HG03442 (cell line): ENCODE measurements around the gene LSR.

ENCODE experiments used
- ATAC-seq: cut with Tn5 transposase; IDR thresholded peaks from one replicate; pipeline ENCODE4 v1.9.1; 2021; ENCODE audit warnings: mild to moderate bottlenecking, moderate library complexity; ENCODE audit not compliant: unreplicated experiment

The LSR gene

DNA sequence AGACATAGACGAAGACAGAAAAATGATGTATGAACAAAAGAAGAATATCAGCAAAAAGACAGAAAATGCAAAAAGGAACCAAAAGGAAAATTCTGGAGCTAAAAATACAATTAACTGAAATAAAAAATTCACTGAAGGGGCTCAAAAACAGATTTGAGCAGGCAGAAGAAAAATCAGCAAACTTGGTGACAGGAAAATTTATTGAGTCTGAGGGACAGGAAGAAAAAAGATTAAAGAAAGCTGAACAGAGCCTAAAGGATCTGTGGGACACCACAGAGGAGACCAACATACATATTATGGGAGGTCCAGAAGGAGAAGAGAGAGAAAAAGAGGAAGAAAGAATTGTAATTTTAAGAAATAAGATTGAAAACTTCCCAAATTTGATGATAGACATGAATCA, 7.4 kb upstream of the LSR start:
- ATAC-seq: no peak

DNA sequence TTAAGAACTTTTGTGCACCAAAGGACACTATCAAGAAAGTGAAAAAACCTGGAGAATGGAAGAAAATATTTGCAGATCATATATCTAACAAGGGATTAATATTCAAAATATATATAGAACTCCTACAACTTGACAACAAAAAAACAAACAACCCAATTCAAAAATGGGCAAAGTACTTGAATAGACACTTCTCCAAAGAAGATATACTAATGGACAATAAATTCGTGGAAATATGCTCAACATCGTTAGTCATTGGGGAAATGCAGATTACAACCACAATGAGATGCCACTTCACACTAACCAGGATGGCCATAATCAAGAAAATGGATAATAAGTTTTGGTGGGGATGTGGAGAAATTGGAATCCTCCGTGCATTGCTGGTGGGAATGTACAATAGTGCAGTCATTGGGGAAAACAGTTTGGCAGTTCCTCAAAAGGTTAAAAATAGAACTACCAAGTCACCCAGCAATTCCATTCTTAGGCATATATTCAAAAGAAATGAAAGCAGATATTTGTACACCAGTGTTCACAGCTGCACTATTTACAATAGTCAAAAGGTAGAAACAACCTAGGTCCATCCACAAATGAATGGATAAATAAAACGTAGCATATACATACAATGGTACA, 2.2 kb upstream of the LSR start:
- ATAC-seq: no peak

DNA sequence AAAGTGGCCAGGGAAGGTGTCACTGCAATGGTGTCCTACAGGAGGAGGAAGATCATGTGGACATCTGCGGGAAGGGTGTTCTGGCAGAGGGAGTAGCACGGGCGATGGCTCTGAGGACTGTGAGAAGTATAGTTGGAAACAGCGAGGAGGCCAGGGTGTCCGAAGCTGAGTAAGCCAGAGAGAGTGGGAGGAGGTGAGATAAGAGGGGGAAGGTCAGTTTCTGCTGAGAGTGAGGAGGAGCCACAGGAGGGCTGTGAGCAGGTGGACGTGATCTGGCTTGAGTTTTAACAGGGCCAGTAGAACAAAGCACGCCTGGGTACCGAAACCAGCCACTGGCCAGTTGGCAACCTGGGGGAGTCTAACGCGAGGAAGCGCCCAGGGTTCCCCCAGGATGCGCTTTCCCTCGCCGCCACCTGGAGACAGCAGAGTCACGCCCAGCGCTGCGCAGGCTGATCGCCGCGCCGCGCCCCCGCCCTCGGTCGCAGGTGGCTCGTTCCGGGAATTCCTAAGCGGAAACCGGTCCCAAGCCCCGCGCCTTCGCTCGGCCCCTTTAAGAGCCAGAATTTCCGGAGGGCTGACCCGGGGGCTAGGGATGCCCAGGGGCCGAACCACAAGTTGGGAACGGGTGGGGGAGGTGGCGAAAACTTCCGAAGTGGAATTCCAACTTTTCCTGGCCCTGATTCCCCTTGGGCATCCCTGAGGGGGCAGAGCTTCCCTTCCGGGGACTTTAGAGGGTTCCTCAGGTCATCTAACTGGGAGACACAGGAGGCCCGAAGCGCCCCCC, 1.1 kb upstream of the LSR start:
- peak; percentile 43 for ATAC-seq

DNA sequence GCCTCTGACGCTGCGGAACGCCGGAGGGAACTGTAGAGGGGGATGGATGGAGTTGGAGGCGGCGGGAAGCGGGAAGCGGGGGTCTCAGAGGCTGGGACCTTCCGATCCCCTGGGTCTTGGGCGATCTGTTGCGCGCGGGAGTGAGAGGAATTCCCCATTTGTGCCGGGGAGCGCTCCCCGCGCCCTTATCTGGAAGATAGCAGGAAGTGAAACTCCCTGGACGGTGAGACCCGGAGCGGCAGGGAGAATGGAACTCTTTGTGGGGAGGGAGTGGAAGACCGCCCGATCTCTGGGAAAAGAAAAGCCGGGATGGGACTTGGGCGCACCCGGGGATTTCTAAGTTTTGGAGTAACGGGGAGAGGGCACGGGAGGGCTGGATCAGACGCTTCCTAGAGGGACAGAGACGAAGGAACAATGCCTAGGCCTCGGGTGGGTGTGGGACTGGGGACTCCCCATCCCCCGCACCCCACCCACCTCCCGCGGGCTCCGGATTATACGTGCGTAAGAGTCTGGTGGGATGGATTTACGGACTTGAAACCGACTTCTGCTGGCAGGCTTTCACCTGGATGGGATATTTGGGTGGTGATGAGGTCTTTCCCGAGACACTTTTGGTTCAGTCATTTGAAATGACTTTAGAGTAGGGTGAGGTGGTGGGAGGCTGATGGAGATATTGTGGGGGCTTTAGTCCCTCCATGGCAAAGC, 495 bp downstream of the LSR start:
- peak; percentile 7 for ATAC-seq

DNA sequence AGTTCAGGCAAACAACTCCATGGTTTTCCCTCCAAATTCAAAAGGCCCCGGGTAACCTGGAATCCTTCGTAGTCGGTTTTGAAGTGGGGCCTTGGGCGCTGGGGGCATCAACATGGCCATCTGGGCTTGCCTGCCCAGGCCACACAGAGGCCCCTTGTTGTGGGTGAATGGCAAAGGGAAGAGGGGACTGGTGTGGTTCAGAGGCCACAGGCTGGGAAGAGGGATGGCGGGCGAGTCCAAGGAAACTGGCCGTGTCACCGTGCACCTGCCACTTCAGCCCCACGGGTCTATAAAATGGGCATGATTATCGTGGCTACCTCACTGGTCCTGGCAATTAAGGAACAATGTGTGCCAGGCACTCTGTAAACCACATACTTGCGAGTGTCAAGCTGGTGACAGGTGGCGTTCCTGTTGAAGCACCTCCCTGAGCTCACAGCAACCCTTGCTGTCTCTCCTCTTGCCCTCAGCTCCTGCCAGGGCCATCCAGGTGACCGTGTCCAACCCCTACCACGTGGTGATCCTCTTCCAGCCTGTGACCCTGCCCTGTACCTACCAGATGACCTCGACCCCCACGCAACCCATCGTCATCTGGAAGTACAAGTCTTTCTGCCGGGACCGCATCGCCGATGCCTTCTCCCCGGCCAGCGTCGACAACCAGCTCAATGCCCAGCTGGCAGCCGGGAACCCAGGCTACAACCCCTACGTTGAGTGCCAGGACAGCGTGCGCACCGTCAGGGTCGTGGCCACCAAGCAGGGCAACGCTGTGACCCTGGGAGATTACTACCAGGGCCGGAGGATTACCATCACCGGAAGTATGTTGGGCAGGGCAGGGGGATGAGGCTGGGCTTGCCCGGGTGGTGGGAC, 1.3 kb downstream of the LSR start:
- no peak for ATAC-seq

DNA sequence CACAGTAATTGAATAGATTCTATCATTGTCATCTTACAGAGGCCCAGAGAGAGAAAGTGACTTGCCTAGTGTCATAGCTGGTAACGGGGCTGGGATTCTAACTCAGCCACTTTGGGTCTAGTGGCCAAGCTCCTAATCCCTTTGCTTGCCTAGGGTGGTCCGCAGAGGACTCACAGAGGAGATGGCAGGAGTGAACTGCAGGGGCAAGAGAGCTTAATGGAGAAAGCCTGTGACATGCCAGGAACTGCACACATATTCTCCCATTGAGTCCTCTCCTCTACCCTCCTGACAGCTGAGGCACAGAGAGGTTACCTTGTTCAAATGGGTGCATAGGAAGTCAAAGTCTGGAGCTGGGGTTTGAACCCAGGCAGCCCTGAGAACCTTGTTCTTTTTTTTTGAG, 2.7 kb downstream of the LSR start:
- ATAC-seq: no peak

DNA sequence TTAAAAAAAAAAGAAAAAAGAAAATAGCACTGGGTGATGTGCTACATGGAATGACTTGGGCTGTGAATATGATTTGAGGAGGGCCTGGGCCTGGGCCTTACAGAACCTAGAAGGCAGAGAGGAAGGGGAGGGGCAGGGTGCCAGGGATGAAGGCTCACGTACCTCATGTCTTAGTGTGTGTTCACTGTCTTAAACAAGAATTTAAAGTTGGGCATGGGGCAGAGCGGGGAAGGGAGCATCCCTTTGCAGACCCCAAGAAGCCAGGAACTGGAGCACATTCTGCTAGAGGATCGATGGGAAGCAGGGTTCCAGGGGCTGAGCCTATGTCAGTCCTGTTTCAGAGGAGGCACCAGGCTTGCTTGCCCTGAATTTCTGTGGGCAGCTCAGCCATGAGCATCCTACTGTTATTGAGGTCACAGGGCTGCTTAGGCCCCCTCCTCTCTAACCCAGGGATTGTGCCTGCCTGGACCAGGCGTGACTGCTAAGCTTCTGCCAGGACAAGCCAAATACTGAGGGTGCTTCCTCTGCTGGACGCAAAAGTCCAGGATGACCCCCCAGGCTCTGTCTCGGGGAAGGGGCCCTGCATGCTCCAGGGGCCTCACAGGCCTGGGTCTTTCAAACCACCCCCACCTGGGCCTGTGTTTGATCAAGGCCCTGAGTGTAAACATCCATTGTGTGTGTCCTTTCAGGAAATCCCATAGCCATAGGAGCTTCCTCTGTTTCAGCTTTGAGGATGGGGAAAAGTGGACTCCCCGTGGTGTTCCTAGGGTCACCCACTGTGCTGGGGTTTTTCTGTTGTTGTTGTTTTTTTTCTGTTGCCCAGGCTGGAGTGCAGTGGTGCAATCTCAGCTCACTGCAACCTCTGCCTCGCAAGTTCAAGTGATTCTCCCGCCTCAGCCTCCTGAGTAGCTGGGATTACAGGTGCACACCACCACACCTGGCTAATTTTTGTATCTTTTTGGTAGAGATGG, 4.8 kb downstream of the LSR start:
- ATAC-seq: no peak

DNA sequence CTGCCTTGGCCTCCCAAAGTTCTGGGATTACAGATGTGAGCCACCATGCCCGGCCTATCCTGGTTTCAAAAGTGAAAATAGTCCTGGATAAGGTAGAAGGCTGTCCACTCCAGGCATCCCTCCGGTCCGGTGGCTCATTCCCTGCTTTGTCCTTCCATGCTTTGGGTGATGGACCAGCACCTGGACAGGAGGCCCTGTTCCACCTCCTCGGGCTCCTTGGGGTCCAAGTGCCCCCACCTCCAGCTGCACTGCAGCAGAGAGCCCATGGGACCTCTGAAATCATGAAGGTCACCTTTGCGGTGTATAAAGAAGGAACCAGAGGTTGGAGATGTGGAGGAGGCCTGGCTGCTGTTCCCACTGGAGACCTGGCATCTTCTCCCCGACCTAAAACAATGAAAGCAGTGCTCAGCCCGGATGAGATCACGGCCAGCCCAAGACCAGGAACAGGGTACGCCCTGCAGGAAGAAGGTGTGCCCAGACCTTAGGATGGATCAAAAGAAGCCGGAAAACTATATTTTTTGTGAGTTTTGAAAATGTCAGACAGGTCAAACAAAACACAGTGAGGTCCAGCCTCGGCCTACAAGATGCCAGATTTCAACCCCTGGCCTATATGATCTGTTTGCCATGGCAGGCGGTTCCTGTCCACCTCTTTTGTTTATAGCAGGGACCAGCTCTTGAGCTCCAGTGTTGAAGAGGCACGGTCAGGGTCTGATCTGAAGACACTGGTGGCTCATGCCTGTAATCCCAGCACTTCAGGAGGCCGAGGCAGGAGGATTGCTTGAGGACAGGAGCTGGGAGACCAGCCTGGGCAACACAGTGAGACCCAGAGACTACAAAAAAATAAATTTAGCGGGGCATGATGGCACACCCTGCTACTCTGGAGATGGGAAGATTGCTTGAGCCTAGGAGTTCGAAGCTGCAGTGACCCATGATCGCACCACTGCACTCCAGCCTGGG, 5.8 kb downstream of the LSR start:
- no peak for ATAC-seq

DNA sequence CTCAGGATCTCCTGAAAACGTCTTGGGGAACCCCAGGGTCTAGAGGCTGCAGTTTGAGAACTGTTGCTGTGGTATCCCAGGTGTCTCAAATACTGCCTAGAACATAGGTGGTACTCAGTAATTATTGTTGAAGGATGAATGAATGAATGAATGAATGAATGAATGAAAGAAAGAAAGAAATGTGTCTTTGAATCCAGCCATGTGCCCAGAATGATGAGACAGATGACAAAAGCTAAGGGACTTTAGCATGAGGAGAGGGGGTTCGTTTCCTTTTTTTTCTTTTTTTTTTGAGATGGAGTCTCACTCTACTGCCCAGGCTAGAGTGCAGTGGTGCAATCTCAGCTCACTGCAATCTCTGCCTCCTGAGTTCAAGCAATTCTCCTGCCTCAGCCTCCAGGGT, 7.8 kb downstream of the LSR start:
- ATAC-seq: no peak

DNA sequence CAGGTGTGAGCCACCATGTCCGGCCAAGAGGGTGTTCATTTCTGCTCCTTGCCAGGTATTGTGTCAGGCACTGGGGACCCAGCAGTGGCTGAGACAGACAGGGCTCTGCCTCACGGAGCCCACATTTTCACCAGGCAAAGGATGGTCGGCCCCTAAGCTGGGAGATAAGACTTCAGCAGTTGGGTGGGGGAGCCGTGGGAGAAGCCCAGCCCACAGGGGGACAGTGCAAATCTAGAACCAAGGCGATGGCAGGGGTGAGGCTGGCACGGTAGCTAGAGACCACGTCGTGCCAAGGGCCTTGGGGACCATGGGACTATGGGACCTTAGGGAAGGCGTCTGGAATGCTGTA, 8.3 kb downstream of the LSR start:
- no peak for ATAC-seq

DNA sequence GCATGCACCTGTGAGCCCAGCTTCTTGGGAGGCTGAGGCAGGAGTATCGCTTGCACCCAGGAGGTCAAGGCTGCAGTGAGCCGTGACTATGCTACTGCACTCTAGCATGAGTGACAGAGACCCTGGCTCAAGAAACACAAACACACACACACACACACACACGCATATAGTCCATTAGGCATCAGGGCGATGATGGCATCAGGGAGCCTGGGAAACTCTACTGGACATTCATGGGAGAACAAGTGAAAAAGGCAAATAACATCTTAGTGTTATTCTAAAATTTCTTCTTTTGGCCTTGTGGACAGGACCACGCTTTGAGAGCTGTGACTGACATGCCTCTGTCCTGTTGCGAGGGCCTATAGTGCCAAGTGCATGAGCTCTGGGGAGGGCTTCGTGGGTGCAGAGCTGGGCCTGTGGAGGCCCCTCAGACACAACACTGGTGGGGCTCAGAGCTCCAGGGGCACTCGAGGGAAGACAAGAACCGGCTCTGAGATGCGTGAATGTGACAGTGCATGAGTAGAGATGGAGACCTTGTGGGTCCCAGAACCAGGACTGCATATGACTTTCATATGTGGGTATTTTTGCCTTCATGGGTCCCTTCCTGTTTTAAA, 12.0 kb downstream of the LSR start:
- no peak for ATAC-seq

DNA sequence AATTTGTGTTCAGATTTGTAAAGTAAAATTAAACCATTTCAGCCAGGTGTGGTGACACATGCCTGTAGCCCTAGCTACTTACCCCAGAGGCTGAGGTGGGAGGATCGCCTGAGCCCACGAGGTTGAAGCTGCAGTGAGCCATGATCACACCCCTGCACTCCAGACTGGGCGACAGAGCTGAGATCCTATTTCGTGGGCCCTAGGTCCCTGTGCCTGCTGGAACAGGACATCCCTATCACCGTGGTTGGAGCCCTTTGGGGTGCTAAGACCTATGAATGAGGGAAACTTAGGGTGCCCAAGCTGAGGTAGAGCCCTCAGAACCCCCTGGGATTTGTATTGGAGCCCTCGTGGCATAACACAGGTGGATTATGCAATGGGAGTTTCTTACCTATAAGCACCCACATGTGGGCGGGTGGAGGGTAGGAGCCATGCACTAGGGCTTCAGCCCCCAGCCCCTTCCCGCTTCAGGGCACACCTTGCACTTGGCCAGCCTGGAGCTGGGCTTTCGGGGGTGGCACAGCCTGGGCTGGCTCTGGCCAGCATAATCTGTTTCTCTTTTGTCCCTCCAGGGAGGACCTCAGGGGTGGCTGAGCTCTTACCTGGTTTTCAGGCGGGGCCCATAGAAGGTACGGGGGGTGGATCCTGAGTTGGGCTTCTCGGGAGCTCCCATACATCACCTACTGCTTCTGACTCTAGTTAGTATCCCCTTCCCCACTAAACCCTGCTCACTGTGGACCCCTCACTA, 12.7 kb downstream of the LSR start:
- no peak for ATAC-seq

DNA sequence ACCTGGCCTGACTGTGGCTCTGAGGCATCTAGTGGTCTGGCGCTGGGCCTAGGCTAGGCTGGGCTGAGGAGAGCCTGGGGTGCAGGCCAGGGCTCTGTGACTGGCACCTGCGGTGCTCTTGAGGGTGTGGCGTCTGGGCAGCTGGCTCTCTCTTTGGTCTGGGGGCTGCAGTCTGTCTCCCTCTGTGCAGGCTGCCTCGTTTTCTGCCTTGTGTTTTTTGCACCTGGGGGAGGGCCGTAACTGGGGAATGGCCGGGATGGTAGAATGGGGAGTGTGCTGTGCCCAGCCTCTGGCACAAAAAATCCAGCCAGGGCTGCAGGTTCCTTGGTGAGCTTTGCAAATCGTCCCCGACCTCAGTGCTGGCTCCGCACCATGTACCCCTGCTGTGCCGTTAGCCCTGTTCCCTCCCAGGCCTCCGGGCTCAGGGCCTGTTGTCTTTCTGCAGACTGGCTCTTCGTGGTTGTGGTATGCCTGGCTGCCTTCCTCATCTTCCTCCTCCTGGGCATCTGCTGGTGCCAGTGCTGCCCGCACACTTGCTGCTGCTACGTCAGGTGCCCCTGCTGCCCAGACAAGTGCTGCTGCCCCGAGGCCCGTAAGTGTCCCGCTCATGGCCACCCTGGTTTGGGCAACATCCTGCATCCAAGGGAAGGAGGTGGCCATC, 13.4 kb downstream of the LSR start:
- no peak for ATAC-seq

DNA sequence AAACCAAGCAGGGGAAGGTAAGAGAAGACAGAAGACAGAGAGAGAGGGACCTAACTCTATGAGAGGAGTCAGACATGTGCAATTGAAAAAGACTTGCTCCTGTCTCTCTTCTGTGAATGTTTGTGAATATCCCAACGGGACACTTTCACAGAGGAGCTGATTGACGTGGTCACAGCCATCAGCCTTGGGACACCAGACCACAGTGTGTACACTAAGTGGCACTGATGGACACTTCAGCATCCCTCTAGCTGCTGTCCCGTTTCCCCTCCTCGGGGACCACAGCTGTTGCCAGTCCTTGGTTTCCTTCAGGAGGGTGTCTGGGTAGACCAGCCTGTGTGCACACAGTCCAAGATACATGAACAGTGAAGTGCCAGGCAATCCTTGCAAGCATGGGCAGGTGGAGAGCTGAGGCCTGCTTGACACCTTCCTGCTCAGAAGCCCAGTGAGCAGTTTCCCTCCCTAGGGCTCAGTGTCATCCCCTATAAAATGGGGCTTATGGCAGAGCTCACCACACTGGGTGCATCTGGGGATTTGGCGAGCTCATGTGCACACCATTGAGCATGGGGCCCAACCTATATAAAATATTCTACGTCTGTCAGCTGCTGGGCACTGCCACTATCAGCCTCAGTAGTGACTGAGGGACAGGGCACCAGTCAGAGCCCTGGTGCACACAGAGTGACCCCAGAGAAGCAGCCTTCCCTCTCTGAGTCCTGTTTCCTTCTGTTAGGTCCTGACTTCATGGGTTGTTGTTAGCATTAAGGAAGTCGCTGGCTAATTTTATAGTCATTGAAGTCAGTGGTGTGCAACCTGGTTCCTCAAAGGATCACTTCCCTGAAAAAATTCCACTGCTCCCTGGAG, 15.7 kb downstream of the LSR start:
- ATAC-seq: no peak

DNA sequence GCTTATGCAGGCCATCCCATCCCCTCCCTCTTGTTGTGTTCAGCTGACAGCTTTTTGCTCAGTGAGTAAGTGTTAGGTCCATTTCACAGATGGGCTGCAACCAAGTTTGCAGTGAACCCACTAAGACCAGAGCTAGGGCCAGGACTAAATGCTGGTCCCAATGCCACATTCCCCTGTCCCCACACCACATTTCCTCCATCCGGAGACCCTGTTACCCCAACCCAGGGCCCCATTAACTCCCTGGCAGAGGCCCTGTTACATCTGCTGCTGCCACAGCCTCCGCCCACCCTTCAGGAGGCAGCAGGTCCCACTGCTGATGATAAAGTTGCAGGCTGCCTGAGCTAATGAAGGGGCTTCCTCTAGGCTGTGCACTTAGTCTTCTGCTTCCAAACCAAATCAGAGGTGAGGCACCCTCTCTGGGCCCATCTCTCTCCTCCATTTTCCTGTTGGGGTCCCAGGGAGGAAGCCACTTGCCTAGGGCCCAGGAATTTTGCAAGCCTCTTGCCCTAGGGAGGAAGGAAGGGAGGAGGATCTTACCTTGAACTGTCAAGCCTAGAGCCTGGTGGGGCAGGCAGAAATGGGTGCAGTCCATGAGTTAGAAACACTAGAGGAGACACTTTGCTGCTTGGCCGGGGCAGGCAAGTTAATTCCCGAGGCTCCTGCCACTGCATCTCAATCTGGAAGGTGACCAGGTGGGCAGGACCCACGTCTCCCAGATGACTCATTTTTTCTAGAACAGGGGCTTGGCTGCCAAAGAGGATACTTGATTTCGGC, 16.5 kb downstream of the LSR start:
- no peak for ATAC-seq
